Effector CD4-positive, alpha-beta T cell (primary cell): ENCODE measurements around the gene VWCE.

Experiments used
- DNase-seq: peaks from one replicate; pipeline ENCODE4 v3.0.0-alpha.2; 2020

The VWCE gene

GRCh38 chr11:61329871-61330270 lies 34.8 kb upstream of the VWCE start:
- no peak for DNase-seq

DNA sequence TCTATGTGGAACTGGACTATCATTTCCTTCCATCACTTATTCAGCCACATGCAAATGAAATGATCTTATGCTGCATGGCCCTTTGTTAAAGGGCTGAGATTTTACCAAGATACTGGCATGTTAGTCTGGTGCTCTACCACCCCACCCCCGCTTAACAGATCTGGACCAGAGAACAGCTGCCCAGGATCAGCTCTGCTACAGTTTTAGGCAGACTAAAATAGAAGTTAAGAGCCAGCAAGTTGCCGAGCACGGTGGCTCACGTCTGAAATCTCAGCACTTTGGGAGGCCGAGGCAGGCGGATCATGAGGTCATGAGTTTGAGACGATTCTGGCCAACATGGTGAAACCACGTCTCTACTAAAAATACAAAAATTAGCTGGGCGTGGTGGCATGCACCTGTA lies 33.2 kb upstream of the VWCE start:
- DNase-seq, result no peak

DNA sequence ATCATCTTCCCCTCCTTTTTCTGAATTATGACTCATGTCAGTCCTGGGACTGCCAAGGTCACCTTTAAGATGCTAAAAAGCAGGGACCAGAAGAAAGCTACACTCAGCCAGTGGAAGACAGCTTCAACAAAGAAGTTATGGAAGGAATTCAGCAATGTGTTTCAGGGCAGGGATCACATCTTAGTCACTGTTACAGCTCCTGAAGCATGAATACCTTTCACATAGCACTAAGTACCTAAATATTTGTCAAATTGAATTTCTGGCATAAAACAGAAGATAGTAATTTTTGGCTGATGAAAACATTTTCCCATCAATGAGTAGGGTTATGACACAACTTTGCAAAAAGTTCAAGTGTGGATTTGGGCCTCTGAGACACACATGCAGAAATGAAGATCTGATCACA lies 32.6 kb upstream of the VWCE start:
- DNase-seq, result no peak

- no peak for DNase-seq
These were observed 30.7 kb upstream of the VWCE start for GRCh38 chr11:61325649-61326414.

DNA sequence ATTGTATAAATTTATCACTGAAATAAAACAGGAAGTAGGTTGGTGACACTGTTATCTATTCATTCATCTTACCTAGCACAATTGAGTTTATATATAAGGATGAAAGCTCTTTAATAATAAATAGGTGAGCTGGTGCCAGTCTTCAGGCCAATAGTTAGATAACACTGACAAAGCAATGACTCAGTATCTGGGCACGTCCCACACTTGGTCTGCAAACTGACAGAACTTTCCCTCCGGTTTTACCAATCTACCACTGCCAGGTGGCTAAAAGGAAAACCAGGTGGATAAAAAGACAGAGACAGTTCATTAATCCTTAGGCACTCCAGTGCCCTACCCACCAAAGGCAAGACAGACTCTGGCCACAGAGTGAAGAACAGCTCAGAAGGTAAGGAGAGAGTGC lies 20.1 kb upstream of the VWCE start:
- no peak for DNase-seq

GRCh38 chr11:61310749-61311148 lies 15.6 kb upstream of the VWCE start:
- DNase-seq, result no peak

GRCh38 chr11:61309739-61310138 lies 14.6 kb upstream of the VWCE start:
- no peak for DNase-seq

DNA sequence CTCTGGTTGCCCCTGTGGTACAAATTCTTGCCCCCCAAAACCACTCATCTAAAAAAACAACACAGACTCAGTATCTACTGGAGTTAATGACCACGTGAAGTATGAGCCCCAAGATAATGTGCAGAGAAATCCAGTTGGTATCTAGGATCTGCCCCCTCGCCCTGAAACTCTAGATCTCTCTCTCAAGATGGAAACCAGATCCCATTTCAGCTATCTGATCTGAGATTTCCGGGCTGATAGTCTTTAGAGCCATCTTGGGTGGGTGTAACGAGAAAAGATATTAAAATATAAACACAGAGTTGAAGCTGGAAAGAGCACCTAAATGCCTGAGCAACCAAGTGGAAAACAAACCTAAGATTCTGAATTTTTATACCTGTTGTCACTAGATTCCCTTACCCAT lies 14.0 kb upstream of the VWCE start:
- no peak for DNase-seq

DNA sequence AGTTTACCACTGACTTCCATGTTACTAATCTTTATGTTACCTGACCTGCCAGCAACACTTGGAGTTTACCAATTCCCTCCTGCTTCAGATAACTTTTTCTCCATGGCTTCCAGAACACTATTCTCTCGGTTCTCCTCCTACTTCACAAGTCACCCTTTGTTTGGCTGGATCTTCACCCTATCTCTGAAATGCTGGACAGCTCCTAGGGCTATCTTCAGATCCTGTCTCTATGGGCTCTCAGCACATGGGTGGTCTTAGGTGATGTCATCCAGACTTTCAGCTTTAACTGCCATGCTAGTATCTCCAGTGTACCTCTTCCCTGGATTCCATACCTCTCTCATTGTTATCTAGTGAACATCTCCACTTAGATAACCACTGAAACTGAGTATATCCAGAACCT lies 12.2 kb upstream of the VWCE start:
- DNase-seq, result no peak

DNA sequence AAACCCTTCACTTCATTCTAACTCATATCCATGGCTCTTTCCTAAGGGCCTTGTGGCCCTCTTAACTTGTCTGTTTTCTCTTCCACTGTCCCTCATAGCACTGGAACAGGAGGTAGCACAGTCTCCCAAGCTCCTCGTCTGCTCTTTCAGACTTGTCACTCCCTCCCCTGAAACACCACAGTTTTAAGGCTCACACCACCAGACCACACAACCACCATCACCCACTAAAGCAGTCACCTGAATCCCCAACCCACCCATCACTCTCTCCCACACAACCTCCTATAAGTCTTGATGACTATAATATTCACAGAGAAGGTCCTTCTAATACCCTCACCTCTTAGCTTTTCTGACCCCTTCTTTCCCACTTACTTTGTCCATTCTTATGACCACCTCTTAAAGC lies 11.1 kb upstream of the VWCE start:
- no peak for DNase-seq

DNA sequence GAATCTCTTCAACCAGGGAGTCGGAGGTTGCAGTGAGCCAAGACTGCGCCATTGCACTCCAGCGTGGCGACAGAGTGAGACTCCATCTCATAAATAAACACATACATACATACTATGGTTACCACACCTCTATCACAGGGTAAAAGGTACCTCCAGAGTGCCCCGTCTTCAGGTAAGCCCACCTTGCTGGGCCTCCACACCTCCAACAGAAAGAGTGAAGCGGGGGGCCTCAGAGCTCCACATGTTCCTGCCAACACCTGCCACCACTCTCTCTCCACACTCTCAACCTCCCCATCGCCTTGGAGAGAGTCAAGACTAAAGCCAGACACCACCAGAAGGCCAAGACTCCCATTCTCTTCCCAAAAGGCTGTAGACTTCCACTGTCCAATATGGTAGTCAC lies 10.3 kb upstream of the VWCE start:
- DNase-seq, result no peak

GRCh38 chr11:61303725-61304124 lies 8.6 kb upstream of the VWCE start:
- DNase-seq, result no peak

- DNase-seq, result no peak
These were observed 7.4 kb upstream of the VWCE start for GRCh38 chr11:61302550-61302949.

GRCh38 chr11:61298663-61299244 lies 3.6 kb upstream of the VWCE start:
- no peak for DNase-seq

DNA sequence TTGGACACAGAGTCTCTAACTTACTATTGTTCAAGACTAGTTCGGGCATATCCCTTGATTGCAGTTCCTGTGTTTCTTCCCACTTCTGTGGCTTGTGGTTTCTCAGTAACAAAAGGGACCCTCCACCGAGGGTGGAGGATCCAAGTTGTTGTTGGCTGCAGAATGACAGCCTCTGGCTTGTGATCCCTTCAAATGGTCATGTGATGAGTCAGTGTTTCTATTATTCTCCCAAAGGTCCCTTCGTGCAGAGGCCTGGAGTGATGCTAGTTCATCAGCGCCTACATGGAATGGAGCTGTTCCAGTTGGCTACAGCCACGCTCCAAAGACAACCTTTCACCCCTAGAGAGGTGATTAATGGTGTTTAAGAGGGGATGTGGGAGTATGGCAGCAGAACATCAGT lies 2.6 kb upstream of the VWCE start:
- no peak for DNase-seq

DNA sequence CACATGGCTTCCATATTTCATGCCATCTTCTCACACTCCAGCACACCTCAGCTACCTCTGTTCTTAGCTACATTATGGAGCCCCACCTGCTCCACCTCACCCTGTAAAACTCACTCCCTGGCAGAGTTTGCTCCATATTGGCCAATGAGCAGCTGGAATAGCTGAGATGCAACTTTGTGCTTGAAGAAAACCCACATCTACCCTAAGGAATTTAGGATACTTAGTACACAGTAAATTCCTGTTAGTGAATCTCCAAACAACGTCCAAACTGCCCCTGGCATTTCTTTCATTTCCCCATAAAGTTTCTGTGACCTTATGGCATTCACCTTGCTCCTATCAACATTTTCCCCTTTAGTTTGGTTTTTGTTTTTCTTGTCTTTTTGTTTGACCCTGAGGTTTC lies 2.2 kb upstream of the VWCE start:
- DNase-seq, result no peak

DNA sequence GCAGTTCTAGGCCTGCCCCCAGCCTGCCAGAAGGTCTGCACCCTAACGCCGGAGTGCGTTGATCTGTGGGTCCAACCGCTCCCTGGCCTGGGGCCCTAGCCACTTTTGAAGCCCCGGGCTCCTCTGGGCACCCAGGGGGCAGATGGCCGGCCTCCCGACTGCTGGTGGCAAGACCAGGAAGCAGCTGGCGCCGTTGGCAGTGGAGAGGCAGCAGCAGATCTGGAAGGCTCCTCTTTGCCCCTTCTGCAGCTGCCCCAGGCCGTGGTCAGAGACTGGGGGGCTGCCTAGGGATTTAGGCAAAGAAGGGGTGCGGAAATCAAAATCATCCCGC lies 445 bp upstream of the VWCE start:
- DNase-seq, result no peak

GRCh38 chr11:61293867-61294716 lies 1.0 kb downstream of the VWCE start:
- no peak for DNase-seq

DNA sequence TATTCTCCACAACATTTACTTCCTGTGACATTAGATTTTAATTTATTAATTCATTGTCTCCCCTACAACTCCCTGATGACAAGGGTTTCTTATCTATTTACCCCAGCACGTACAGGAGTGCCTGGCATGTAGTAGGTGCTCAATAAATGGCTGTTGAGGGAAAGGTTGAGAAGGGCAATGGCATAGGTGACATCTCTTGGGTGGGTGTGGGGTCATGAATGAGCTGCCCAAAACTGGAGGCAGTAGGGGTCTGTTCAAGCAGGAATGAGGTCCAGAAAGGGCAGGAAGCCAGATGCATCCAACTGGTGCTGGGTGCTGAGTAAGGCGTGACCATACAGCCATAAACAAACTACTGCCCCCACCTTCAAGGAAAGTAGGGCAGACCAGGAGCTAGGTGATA lies 2.8 kb downstream of the VWCE start:
- no peak for DNase-seq

DNA sequence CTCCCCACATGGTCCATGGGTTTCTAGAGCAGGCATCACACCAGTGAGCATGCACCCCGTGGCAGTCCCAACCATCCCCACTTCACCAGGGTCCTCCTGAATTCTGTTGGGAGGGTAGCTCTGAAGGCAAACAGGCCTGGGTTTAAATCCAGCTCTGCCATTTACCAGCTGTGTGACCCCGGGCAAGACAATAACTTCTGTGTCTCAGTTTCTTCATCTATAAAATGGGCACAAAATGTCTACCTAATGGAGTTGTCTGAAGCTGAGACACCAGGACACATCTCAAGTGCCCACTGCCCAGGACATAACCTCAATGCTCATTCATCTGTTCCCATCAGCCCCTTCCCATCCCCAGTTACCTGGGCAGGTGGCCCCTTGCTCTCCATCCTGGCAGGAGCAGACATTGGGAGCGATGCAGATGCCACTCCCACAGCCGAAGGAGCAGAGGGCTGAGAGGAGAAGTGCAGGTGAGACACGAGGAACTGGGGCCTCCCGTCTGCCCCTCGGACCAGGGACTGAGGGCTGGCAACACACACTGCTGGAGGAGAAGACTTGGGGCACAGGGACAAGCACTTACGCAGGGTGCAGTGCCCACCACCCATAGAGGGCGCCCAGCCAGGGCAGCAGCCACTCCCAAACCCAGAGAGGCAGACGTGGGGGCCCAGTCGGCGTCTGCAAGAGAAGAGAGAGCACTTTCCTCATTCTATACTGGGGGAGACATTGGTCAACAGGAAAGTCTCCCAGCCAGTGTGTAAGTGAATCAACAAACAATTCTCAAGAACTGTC lies 4.0 kb downstream of the VWCE start:
- DNase-seq, result no peak

GRCh38 chr11:61287338-61287977 lies 7.7 kb downstream of the VWCE start:
- DNase-seq, result no peak

GRCh38 chr11:61283613-61284012 lies 11.5 kb downstream of the VWCE start:
- DNase-seq, result no peak
